Measurements from ENCODE around the gene RNF167. TPM values are rescaled to one million over a fixed set of nuclear protein-coding genes. Genes with fewer than 3 reads are reported as not detected.

Gene RNF167
- total and polyA plus RNA-seq, 2 of the 13 experiments (the other 11 are each of a cell fraction or from before 2014, with no cell fraction given): 44.1 to 45.4 TPM

DNA sequence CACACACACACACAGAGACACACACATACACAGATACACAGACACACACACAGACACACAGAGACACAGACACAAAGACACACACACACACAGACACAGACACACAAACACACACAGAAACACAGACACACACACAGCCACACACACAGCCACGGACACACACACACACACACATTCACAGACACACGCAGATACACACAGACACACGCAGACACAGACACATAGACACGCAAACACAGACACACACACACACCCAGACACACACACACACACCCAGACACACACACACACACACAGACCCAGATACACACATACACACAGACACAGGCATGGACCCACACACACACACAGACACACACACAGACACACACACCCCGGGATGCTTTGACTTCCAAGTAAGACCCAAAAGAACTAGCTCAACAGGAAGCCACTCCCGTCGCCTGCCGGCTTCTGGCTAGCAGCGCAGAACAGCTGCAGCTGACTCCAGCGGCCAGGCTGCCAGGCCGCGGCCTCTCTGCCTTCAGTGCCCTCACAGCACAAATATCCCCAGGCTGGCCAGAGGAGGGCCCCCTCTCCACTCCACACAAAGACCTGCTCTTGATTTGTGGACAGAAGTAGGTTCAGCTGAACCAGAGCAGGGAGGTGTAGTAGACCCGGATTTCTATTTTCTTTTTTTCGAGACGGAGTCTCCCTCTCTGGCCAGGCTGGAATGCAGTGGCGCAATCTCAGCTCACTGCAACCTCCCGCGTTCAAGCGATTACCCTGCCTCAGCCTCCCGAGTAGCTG, 31.2 kb upstream of the RNF167 start (continued):
- TF ChIP-seq HIVEP1 (CRISPR knock-in tag; IDR thresholded peaks at IDR 0.05): no peak
- TF ChIP-seq, protein P1, sequence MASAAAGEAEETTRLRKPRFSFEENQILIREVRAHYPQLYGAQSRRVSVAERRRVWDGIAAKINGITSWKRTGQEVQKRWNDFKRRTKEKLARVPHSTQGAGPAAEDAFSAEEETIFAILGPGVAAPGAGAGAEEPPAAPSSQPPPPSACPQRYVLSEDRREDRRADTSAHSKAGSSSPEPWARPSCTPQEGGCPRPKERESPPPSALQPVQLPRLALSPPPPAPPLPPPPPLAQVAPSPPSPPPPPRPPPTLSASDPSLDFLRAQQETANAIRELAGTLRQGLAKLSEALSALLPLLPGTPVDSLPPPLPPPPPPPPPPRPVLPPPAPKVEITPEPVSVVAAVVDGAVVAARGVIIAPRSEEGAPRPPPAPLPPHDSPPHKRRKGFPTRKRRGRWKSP (CRISPR knock-in tag; IDR thresholded peaks at IDR 0.05): no peak
- TF ChIP-seq, protein P2, sequence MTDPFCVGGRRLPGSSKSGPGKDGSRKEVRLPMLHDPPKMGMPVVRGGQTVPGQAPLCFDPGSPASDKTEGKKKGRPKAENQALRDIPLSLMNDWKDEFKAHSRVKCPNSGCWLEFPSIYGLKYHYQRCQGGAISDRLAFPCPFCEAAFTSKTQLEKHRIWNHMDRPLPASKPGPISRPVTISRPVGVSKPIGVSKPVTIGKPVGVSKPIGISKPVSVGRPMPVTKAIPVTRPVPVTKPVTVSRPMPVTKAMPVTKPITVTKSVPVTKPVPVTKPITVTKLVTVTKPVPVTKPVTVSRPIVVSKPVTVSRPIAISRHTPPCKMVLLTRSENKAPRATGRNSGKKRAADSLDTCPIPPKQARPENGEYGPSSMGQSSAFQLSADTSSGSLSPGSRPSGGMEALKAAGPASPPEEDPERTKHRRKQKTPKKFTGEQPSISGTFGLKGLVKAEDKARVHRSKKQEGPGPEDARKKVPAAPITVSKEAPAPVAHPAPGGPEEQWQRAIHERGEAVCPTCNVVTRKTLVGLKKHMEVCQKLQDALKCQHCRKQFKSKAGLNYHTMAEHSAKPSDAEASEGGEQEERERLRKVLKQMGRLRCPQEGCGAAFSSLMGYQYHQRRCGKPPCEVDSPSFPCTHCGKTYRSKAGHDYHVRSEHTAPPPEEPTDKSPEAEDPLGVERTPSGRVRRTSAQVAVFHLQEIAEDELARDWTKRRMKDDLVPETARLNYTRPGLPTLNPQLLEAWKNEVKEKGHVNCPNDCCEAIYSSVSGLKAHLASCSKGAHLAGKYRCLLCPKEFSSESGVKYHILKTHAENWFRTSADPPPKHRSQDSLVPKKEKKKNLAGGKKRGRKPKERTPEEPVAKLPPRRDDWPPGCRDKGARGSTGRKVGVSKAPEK (CRISPR knock-in tag; IDR thresholded peaks at IDR 0.05; ENCODE audit: borderline replicate concordance): no peak
- no peak for TF ChIP-seq ZNF235 (CRISPR knock-in tag; IDR thresholded peaks at IDR 0.05; ENCODE audit: borderline replicate concordance)
- TF ChIP-seq ZNF33B (CRISPR knock-in tag; IDR thresholded peaks at IDR 0.05): peak; percentile 56; the same call in 1 of the 2 replicates
- TF ChIP-seq, protein P3, sequence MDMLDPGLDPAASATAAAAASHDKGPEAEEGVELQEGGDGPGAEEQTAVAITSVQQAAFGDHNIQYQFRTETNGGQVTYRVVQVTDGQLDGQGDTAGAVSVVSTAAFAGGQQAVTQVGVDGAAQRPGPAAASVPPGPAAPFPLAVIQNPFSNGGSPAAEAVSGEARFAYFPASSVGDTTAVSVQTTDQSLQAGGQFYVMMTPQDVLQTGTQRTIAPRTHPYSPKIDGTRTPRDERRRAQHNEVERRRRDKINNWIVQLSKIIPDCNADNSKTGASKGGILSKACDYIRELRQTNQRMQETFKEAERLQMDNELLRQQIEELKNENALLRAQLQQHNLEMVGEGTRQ (IDR thresholded peaks at IDR 0.05; ENCODE audit: low read depth, low read length): no peak
- TF ChIP-seq, protein P3 (CRISPR knock-in tag; IDR thresholded peaks at IDR 0.05; ENCODE audit: borderline replicate concordance): no peak
- no peak for TF ChIP-seq ZBTB42 (CRISPR knock-in tag; IDR thresholded peaks at IDR 0.05)
- TF ChIP-seq HNRNPUL1 (IDR thresholded peaks at IDR 0.05; ENCODE audit: low read depth, low read length): no peak
- 0 out of 2 replicates have a peak, but pooled peaks have one; percentile 7 for TF ChIP-seq REPIN1 (CRISPR knock-in tag; IDR thresholded peaks at IDR 0.05; ENCODE audit: borderline replicate concordance, low read depth)
- no peak for TF ChIP-seq ZNF83 (CRISPR knock-in tag; IDR thresholded peaks at IDR 0.05; ENCODE audit: borderline replicate concordance)
- TF ChIP-seq, protein P4, sequence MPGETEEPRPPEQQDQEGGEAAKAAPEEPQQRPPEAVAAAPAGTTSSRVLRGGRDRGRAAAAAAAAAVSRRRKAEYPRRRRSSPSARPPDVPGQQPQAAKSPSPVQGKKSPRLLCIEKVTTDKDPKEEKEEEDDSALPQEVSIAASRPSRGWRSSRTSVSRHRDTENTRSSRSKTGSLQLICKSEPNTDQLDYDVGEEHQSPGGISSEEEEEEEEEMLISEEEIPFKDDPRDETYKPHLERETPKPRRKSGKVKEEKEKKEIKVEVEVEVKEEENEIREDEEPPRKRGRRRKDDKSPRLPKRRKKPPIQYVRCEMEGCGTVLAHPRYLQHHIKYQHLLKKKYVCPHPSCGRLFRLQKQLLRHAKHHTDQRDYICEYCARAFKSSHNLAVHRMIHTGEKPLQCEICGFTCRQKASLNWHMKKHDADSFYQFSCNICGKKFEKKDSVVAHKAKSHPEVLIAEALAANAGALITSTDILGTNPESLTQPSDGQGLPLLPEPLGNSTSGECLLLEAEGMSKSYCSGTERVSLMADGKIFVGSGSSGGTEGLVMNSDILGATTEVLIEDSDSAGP (CRISPR knock-in tag; IDR thresholded peaks at IDR 0.05; ENCODE audit: borderline replicate concordance): no peak; the same call in 1 of the 2 replicates
- TF ChIP-seq FOXJ3 (CRISPR knock-in tag; IDR thresholded peaks at IDR 0.05; ENCODE audit: borderline replicate concordance): peak; percentile 28; the same call in 1 of the 2 replicates
- no peak for TF ChIP-seq MYC (CRISPR knock-in tag; IDR thresholded peaks at IDR 0.05; ENCODE audit: borderline replicate concordance)
- TF ChIP-seq, protein P5, sequence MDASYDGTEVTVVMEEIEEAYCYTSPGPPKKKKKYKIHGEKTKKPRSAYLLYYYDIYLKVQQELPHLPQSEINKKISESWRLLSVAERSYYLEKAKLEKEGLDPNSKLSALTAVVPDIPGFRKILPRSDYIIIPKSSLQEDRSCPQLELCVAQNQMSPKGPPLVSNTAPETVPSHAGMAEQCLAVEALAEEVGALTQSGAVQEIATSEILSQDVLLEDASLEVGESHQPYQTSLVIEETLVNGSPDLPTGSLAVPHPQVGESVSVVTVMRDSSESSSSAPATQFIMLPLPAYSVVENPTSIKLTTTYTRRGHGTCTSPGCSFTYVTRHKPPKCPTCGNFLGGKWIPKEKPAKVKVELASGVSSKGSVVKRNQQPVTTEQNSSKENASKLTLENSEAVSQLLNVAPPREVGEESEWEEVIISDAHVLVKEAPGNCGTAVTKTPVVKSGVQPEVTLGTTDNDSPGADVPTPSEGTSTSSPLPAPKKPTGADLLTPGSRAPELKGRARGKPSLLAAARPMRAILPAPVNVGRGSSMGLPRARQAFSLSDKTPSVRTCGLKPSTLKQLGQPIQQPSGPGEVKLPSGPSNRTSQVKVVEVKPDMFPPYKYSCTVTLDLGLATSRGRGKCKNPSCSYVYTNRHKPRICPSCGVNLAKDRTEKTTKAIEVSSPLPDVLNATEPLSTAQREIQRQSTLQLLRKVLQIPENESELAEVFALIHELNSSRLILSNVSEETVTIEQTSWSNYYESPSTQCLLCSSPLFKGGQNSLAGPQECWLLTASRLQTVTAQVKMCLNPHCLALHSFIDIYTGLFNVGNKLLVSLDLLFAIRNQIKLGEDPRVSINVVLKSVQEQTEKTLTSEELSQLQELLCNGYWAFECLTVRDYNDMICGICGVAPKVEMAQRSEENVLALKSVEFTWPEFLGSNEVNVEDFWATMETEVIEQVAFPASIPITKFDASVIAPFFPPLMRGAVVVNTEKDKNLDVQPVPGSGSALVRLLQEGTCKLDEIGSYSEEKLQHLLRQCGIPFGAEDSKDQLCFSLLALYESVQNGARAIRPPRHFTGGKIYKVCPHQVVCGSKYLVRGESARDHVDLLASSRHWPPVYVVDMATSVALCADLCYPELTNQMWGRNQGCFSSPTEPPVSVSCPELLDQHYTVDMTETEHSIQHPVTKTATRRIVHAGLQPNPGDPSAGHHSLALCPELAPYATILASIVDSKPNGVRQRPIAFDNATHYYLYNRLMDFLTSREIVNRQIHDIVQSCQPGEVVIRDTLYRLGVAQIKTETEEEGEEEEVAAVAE (CRISPR knock-in tag; IDR thresholded peaks at IDR 0.05; ENCODE audit: borderline replicate concordance): no peak

Data from HepG2 (cell line).